ENCODE measurements around the gene TIRAP. TPM values are rescaled to one million over a fixed set of nuclear protein-coding genes. Genes with fewer than 3 reads are reported as not detected.

Gene TIRAP
- total and polyA plus RNA-seq, 9 of the 15 experiments (the other 6 are each of a cell fraction or from before 2014, with no cell fraction given), result 0.60 to 8.7 (median 3.7) TPM

- peak; percentile 36; the same call in 1 of the 2 replicates for TF ChIP-seq MAFK (IDR thresholded peaks at IDR 0.05; ENCODE audit: low read length)
- TF ChIP-seq ZNF146 (CRISPR knock-in tag; IDR thresholded peaks at IDR 0.05; ENCODE audit: unreplicated experiment), result no peak
- TF ChIP-seq ZNF75A (CRISPR knock-in tag; IDR thresholded peaks at IDR 0.05), result no peak
- TF ChIP-seq, protein P1, sequence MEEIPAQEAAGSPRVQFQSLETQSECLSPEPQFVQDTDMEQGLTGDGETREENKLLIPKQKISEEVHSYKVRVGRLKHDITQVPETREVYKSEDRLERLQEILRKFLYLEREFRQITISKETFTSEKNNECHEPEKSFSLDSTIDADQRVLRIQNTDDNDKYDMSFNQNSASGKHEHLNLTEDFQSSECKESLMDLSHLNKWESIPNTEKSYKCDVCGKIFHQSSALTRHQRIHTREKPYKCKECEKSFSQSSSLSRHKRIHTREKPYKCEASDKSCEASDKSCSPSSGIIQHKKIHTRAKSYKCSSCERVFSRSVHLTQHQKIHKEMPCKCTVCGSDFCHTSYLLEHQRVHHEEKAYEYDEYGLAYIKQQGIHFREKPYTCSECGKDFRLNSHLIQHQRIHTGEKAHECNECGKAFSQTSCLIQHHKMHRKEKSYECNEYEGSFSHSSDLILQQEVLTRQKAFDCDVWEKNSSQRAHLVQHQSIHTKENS (CRISPR knock-in tag; IDR thresholded peaks at IDR 0.05), result no peak
- TF ChIP-seq, protein P2, sequence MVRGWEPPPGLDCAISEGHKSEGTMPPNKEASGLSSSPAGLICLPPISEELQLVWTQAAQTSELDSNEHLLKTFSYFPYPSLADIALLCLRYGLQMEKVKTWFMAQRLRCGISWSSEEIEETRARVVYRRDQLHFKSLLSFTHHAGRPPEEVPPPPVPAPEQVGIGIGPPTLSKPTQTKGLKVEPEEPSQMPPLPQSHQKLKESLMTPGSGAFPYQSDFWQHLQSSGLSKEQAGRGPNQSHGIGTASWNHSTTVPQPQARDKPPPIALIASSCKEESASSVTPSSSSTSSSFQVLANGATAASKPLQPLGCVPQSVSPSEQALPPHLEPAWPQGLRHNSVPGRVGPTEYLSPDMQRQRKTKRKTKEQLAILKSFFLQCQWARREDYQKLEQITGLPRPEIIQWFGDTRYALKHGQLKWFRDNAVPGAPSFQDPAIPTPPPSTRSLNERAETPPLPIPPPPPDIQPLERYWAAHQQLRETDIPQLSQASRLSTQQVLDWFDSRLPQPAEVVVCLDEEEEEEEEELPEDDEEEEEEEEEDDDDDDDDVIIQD (CRISPR knock-in tag; IDR thresholded peaks at IDR 0.05), result no peak
- TF ChIP-seq TAF7 (tag; IDR thresholded peaks at IDR 0.05), result no peak
- no peak for TF ChIP-seq ZNF274 (IDR thresholded peaks at IDR 0.05; ENCODE audit: borderline replicate concordance, low read depth, low read length)
- TF ChIP-seq OTX1 (CRISPR knock-in tag; IDR thresholded peaks at IDR 0.05), result 0 out of 2 replicates have a peak, but pooled peaks have one; percentile 52
- no peak for TF ChIP-seq FUS (optimal IDR thresholded peaks at IDR 0.05; ENCODE audit: low read depth, low read length)
- no peak for TF ChIP-seq HBP1 (CRISPR knock-in tag; IDR thresholded peaks at IDR 0.05)
- TF ChIP-seq RNF2 (IDR thresholded peaks at IDR 0.05), result no peak
- TF ChIP-seq ZFP36 (IDR thresholded peaks at IDR 0.05; ENCODE audit: low read depth, low read length, partially characterized antibody), result no peak
- peak; percentile 51 for TF ChIP-seq HMGN3 (IDR thresholded peaks at IDR 0.05; ENCODE audit: borderline replicate concordance, extremely low read depth, insufficient read length, low read depth, low read length)
- TF ChIP-seq, protein P3, sequence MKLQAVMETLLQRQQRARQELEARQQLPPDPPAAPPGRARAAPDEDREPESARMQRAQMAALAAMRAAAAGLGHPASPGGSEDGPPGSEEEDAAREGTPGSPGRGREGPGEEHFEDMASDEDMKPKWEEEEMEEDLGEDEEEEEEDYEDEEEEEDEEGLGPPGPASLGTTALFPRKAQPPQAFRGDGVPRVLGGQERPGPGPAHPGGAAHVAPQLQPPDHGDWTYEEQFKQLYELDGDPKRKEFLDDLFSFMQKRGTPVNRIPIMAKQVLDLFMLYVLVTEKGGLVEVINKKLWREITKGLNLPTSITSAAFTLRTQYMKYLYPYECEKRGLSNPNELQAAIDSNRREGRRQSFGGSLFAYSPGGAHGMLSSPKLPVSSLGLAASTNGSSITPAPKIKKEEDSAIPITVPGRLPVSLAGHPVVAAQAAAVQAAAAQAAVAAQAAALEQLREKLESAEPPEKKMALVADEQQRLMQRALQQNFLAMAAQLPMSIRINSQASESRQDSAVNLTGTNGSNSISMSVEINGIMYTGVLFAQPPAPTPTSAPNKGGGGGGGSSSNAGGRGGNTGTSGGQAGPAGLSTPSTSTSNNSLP (IDR thresholded peaks at IDR 0.05; ENCODE audit: borderline replicate concordance, low read depth, low read length), result no peak
- no peak for TF ChIP-seq NCOA6 (IDR thresholded peaks at IDR 0.05)
- TF ChIP-seq ZNF444 (CRISPR knock-in tag; IDR thresholded peaks at IDR 0.05), result no peak
- TF ChIP-seq CHD1 (IDR thresholded peaks at IDR 0.05; ENCODE audit: low read length), result no peak
- TF ChIP-seq RFX1 (IDR thresholded peaks at IDR 0.05), result no peak
- TF ChIP-seq, protein P4, sequence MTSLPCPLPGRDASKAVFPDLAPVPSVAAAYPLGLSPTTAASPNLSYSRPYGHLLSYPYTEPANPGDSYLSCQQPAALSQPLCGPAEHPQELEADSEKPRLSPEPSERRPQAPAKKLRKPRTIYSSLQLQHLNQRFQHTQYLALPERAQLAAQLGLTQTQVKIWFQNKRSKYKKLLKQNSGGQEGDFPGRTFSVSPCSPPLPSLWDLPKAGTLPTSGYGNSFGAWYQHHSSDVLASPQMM (CRISPR knock-in tag; IDR thresholded peaks at IDR 0.05), result no peak
- no peak for TF ChIP-seq SIX5 (IDR thresholded peaks at IDR 0.05; ENCODE audit: borderline replicate concordance in 1 of 2, insufficient read depth in 1 of 2, low read depth in 1 of 2, low read length in 2 of 2)
- no peak for TF ChIP-seq FOXM1 (IDR thresholded peaks at IDR 0.05; ENCODE audit: low read depth)
- no peak for TF ChIP-seq FOXM1 (CRISPR knock-in tag; IDR thresholded peaks at IDR 0.05; ENCODE audit: low read depth)
These were observed at the start of gene TIRAP (continued) for GRCh38 chr11:126282736-126283591.

Measured in K562 (cell line).